HepG2 (cell line): ENCODE data around the gene CCT7. TPM values are rescaled to one million over a fixed set of nuclear protein-coding genes. Genes with fewer than 3 reads are reported as not detected.

Experiments used
- ATAC-seq: fragments of 200-7000 bp; cut with Tn5 transposase; 3 replicates; pipeline ENCODE4 v1.9.1; 2020; ENCODE audit warnings: mild to moderate bottlenecking, moderate library complexity
- BruUV-seq: library from RNA; stranded (reverse); fragments of 400-500 nt; replicated peaks from 2 replicates; lab custom pipeline; 2021; lab: Mats Ljungman, UMichigan
- CTCF ChIA-PET: fragments of 300-600 bp; formaldehyde crosslinking; extraction: SDS; loops from one replicate; lab custom pipeline; 2021; ENCODE audit warnings: low total read pairs, inconsistent platforms, low intra/inter-chr PET ratio; lab: Yijun Ruan, JAX
- POLR2A ChIA-PET: fragments of 350-600 bp; sonication (Branson Sonifier 250); formaldehyde crosslinking; loops from one replicate; lab custom pipeline; 2020; ENCODE audit warnings: antibody characterized with exemption, inconsistent platforms; lab: Yijun Ruan, JAX
- DNase-seq: peaks from one replicate; pipeline ENCODE4 v3.0.0-alpha.2; 2015; ENCODE audit warnings: low spot score
- FAIRE-seq: peaks from 3 replicates; lab custom pipeline; 2011; peaks lifted over from hg19 to GRCh38; lab: Jason Lieb, UNC
- H2AFZ ChIP-seq: one replicate; pipeline ENCODE4 v1.6.1; 2011; ENCODE audit warnings: low read length, inconsistent platforms
- H3K27ac ChIP-seq: fragments of 300-600 bp; 3 replicates; pipeline ENCODE4 v1.8.0; 2011; ENCODE audit warnings: mixed run types, mild to moderate bottlenecking, mixed read lengths, low read length, inconsistent platforms; ENCODE audit not compliant: insufficient read depth; ENCODE audit errors: extremely low read length
- H3K27me3 ChIP-seq, 2 experiments: fragments of 200-600 bp in 1 of 2; 2 replicates in 1 of 2; 3 replicates in 1 of 2; pipeline versions ENCODE4 v1.6.0 to v1.8.0; 2011; ENCODE audit warnings: low read length in 2 of 2, mild to moderate bottlenecking in 2 of 2, moderate library complexity in 2 of 2, inconsistent platforms in 1 of 2; ENCODE audit not compliant: insufficient read depth in 2 of 2, control insufficient read depth in 1 of 2
- H3K36me3 ChIP-seq, 2 experiments: fragments of 200-600 bp in 1 of 2; replicated peaks in 1 of 2; 2 replicates in 1 of 2; 3 replicates in 1 of 2; pipeline versions ENCODE4 v1.5.1 to v1.8.0; 2011; ENCODE audit warnings: low read length in 2 of 2, inconsistent platforms in 1 of 2; ENCODE audit not compliant: insufficient read depth in 2 of 2, control insufficient read depth in 1 of 2
- H3K4me1 ChIP-seq: 2 replicates; pipeline ENCODE4 v1.5.1; 2012; ENCODE audit warnings: low read length, inconsistent platforms; ENCODE audit not compliant: insufficient read depth
- H3K4me2 ChIP-seq: 2 replicates; pipeline ENCODE4 v1.6.0; 2011; ENCODE audit warnings: low read depth, low read length, inconsistent platforms
- H3K4me3 ChIP-seq, 3 experiments: fragments of 200-600 bp in 1 of 3; sonication (generic), shearing (Covaris generic) in 1 of 3; replicated peaks in 1 of 3; 2 replicates each; pipeline ENCODE4 v1.5.1; 2011 to 2016; ENCODE audit warnings: low read length in 3 of 3, inconsistent platforms in 2 of 3, low read depth in 2 of 3, mild to moderate bottlenecking in 2 of 3, control low read depth in 1 of 3, mixed read lengths in 1 of 3; ENCODE audit not compliant: insufficient read depth in 1 of 3
- H3K79me2 ChIP-seq: one replicate; pipeline ENCODE4 v1.6.1; 2011; ENCODE audit warnings: low read length, inconsistent platforms; ENCODE audit not compliant: insufficient read depth
- H3K9ac ChIP-seq: 2 replicates; pipeline ENCODE4 v1.6.0; 2011; ENCODE audit warnings: mild to moderate bottlenecking, low read depth, low read length, inconsistent platforms; ENCODE audit not compliant: insufficient read depth
- H3K9me3 ChIP-seq: 2 replicates; pipeline ENCODE4 v1.5.1; 2012; ENCODE audit warnings: mild to moderate bottlenecking, low read length
- H4K20me1 ChIP-seq: 2 replicates; pipeline ENCODE4 v1.6.0; 2011; ENCODE audit warnings: inconsistent platforms, mild to moderate bottlenecking, low read length, moderate library complexity; ENCODE audit not compliant: insufficient read depth
- E2F2 ChIP-seq: sonication (generic); formaldehyde crosslinking; IDR thresholded peaks from 2 replicates; pipeline ENCODE4 v1.4.0; 2020; ENCODE audit warnings: missing genetic modification reagents, borderline replicate concordance
- FOXK2 ChIP-seq: fragments of 450-650 bp; IDR thresholded peaks from 2 replicates; pipeline ENCODE4 v1.6.1; 2016
- FUBP1 ChIP-seq: sonication (generic); formaldehyde crosslinking; IDR thresholded peaks from 2 replicates; pipeline ENCODE4 v1.5.1; 2020; ENCODE audit warnings: missing genetic modification reagents, mild to moderate bottlenecking, borderline replicate concordance
- HMGXB3 ChIP-seq: sonication (generic); formaldehyde crosslinking; IDR thresholded peaks from 2 replicates; pipeline ENCODE4 v1.4.0; 2020; ENCODE audit warnings: missing genetic modification reagents, borderline replicate concordance
- HOXD1 ChIP-seq: sonication (generic); formaldehyde crosslinking; IDR thresholded peaks from 2 replicates; pipeline ENCODE4 v1.5.0; 2020; ENCODE audit warnings: missing genetic modification reagents
- LBX2 ChIP-seq: sonication (generic); formaldehyde crosslinking; IDR thresholded peaks from 2 replicates; pipeline ENCODE4 v1.5.0; 2020; ENCODE audit warnings: missing genetic modification reagents, mild to moderate bottlenecking, borderline replicate concordance
- SMARCE1 ChIP-seq: fragments of 450-650 bp; IDR thresholded peaks from 2 replicates; pipeline ENCODE4 v1.6.1; 2017; ENCODE audit warnings: borderline replicate concordance
- SP5 ChIP-seq: IDR thresholded peaks from 2 replicates; pipeline ENCODE4 v1.6.1; 2016; ENCODE audit warnings: low read depth, borderline replicate concordance
- U2AF1 ChIP-seq: fragments of 200-400 bp; formaldehyde crosslinking; optimal IDR thresholded peaks from 2 replicates; pipeline ENCODE3; 2017; ENCODE audit warnings: mild to moderate bottlenecking, low read depth, low read length
- ZMAT3 ChIP-seq: sonication (generic); formaldehyde crosslinking; conservative IDR thresholded peaks from 2 replicates; pipeline ENCODE4 v1.7.0; 2021; ENCODE audit warnings: missing genetic modification reagents
- ZNF644 ChIP-seq: IDR thresholded peaks from 2 replicates; pipeline ENCODE4 v1.6.1; 2016; ENCODE audit warnings: low read depth
- ZNF878 ChIP-seq: sonication (generic); formaldehyde crosslinking; IDR thresholded peaks from 2 replicates; pipeline ENCODE4 v1.8.1; 2023; ENCODE audit warnings: mild to moderate bottlenecking, missing genetic modification reagents, moderate library complexity
- WGBS: methylation state at CpG from one replicate; pipeline ENCODE4 v1.1.6; 2017; ENCODE audit warnings: low lambda C conversion rate; 5-methylcytosine and 5-hydroxymethylcytosine counted together
- in situ Hi-C: cut with HindIII; loops from 2 replicates; pipeline ENCODE4 v1.10.0; 2017; ENCODE audit warnings: low pct_unique_long_range_greater_than_20kb; ENCODE audit not compliant: extremely low pct_ligation_motif_present
- intact Hi-C: fragments of 100-400 bp; cut with micrococcal nuclease; formaldehyde crosslinking; loops from one replicate; pipeline ENCODE4 v1.10.0; 2022; ENCODE audit not compliant: unreplicated experiment
- polyA plus RNA-seq, 8 experiments: library from polyadenylated mRNA; depleted of rRNA in 3 of 8; stranded (reverse) in 7 of 8; unstranded in 1 of 8; fragments of >200 nt; fragmentation: Illumina TruSeq in 4 of 8; extraction: Trizol in 4 of 8; gene quantifications; 2 replicates each; pipeline versions ENCODE4 v1.2.1 to v1.2.3, GENCODE V29; 2011 to 2016; ENCODE audit warnings: low read depth in 4 of 8, missing spikeins in 1 of 8, mixed read lengths in 1 of 8; ENCODE audit not compliant: insufficient read depth in 1 of 8
- total RNA-seq, 5 experiments: library from RNA; depleted of rRNA; stranded (reverse); fragments of >200 nt; fragmentation: Illumina TruSeq; extraction: Trizol; gene quantifications; 2 replicates each; pipeline ENCODE4 v1.2.3, GENCODE V29; 2016; ENCODE audit warnings: low read depth in 1 of 5

The CCT7 gene
- total and polyA plus RNA-seq, 2 of the 13 experiments (the other 11 are each of a cell fraction or from before 2014, with no cell fraction given): 347 to 517 TPM

- no TSS peak for BruUV-seq
- peak; percentile 12 for FAIRE-seq
- TF ChIP-seq SMARCE1 (no peak), U2AF1 (no peak), SP5 (no peak), FUBP1 (no peak), HOXD1 (CRISPR knock-in tag) (peak; percentile 94), ZNF878 (CRISPR knock-in tag) (0 out of 2 replicates have a peak, but pooled peaks have one; percentile 55), FOXK2 (no peak), E2F2 (CRISPR knock-in tag) (peak; percentile 92), LBX2 (peak; percentile 68; the same call in 1 of the 2 replicates), ZNF644 (CRISPR knock-in tag) (no peak), ZMAT3 (CRISPR knock-in tag) (peak; percentile 86; the same call in 1 of the 2 replicates), HMGXB3 (peak; percentile 89)
Measured at GRCh38 chr2:73291093-73291460, 57.0 kb downstream of the CCT7 start.

More at GRCh38 chr2:73291093-73291460, 57.0 kb downstream of the CCT7 start:
- peaks cover 9 to 53% of the 10 kb centered on the region in 2 experiments; a peak in 4 of 5 replicates for H3K27me3 ChIP-seq
- H3K27ac ChIP-seq: no peak overlapping the region
- peak; percentile 52 for ATAC-seq
- DNase-seq: no peak
- WGBS: 9% methylated on average over 34 of the region's 34 CpGs
- in situ Hi-C loops: no loop called here
- H3K4me1 ChIP-seq: peaks cover 8% of the 10 kb centered on the region; the same call in 1 of the 2 replicates
- CTCF ChIA-PET: no interaction called here
- no peaks in the 10 kb centered on the region for H3K36me3 ChIP-seq
- POLR2A ChIA-PET: no interaction called here
- H3K4me3 ChIP-seq: peak overlapping the region in 1 of 3 experiments; percentile 1; a peak in 1 of 6 replicates
- no peak overlapping the region for H3K4me2 ChIP-seq
- H3K9me3 ChIP-seq: no peaks in the 10 kb centered on the region
- H3K79me2 ChIP-seq: no peaks in the 10 kb centered on the region
- H2AFZ ChIP-seq: no peak overlapping the region
- H3K9ac ChIP-seq: no peak overlapping the region
- peaks cover 2% of the 10 kb centered on the region; the same call in 1 of the 2 replicates for H4K20me1 ChIP-seq
- intact Hi-C loops: loop anchor here (2.0 kb wide), 1 partner anchor 28 kb away; no protein-coding TSS in a partner anchor
